GM18508 (cell line): ENCODE measurements around the gene COQ4.
"Not testable (repeated sequence)": the region's sequence is repeated elsewhere in the genome, so short reads cannot be mapped to it uniquely, and the experiment has no call there.

Source experiments
- ATAC-seq: cut with Tn5 transposase; IDR thresholded peaks from one replicate; pipeline ENCODE4 v1.9.1; 2021; ENCODE audit warnings: moderate number of reproducible peaks; ENCODE audit not compliant: insufficient read depth, unreplicated experiment

The COQ4 gene

GRCh38 chr9:128322404-128323211 lies at the start of gene COQ4, which contains the start of gene TRUB2:
Gene COQ4, plus strand, starts transcription at chr9:128322839. Its CDS starts 20 bp downstream, at chr9:128322859.
Gene TRUB2, minus strand, starts transcription at chr9:128322447. Its CDS starts 39 bp downstream, at chr9:128322408.
- peak; percentile 55 for ATAC-seq

GRCh38 chr9:128274245-128274644 lies 48.4 kb upstream of the COQ4 start:
- ATAC-seq: no peak

GRCh38 chr9:128275198-128276007 lies 47.2 kb upstream of the COQ4 start, which contains the start of gene GOLGA2:
Gene GOLGA2, minus strand, starts transcription at chr9:128276007. Its CDS starts 31 bp downstream, at chr9:128275976.
- peak; percentile 24 for ATAC-seq

GRCh38 chr9:128276008-128276573 lies 46.5 kb upstream of the COQ4 start, which contains the start of gene SWI5:
Gene SWI5, plus strand, starts transcription at chr9:128276276.
- peak; percentile 79 for ATAC-seq

GRCh38 chr9:128276574-128277270 lies 45.9 kb upstream of the COQ4 start:
- ATAC-seq: no peak

GRCh38 chr9:128279088-128280073 lies 43.3 kb upstream of the COQ4 start:
- not testable (repeated sequence) for ATAC-seq

GRCh38 chr9:128280084-128280622 lies 42.5 kb upstream of the COQ4 start:
- no peak for ATAC-seq

- ATAC-seq: no peak
Measured at GRCh38 chr9:128282500-128282899, 40.1 kb upstream of the COQ4 start.

- ATAC-seq: no peak
Measured at GRCh38 chr9:128285033-128285784, 37.4 kb upstream of the COQ4 start.

GRCh38 chr9:128286440-128286839 lies 36.2 kb upstream of the COQ4 start:
- ATAC-seq: no peak

- no peak for ATAC-seq
Measured at GRCh38 chr9:128288273-128289004, 34.2 kb upstream of the COQ4 start.

- ATAC-seq: no peak
Measured at GRCh38 chr9:128292009-128292408, 30.6 kb upstream of the COQ4 start.

GRCh38 chr9:128293091-128293490 lies 29.5 kb upstream of the COQ4 start:
- ATAC-seq: no peak

- no peak for ATAC-seq
Measured at GRCh38 chr9:128294142-128294541, 28.5 kb upstream of the COQ4 start.

GRCh38 chr9:128296340-128297220 lies 26.1 kb upstream of the COQ4 start:
- no peak for ATAC-seq

- ATAC-seq: no peak
Measured at GRCh38 chr9:128297221-128297773, 25.3 kb upstream of the COQ4 start.
